ENCODE results near the gene PADI4.

Gene PADI4

GRCh38 chr1:17287130-17287776 lies 20.7 kb upstream of the PADI4 start:
- no peak for DNase-seq

DNA sequence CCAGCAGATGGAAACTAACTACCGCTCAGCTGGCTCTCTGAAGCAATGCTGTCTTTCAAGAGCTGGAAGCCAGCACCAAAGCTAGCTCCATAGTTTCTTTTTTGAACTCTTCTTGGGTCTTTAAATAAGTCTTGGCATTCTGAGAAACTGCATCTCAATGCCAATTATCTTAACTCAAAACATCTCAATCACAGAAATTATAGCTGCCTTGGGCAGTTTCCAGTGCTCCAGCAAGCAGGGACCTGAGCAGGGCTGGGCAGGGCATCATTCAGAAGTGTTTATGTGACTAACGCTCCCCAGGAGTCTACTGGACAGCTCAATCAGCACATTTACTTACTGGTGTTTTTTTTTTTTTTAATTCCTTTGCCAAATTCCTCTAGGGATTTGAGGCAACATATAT lies 18.3 kb upstream of the PADI4 start:
- DNase-seq: no peak

DNA sequence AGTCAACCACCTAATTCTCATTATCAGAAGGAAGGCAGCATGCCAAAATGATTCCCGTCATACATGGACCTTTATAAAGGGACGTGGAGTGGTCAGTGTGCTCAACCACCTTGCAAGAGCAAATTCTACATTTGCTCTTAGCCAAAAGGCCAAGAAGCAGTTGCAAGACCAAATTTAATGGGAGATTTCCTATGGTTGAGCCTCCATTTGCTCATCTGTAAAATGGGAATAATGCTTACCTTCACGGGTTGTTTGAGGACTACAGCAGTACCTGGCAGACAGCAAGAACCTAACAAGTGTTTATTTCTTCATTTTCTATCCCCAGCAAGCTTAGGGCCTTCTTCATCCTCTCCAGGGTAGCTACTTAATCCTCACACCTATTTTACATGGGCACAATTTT lies 17.4 kb upstream of the PADI4 start:
- no peak for DNase-seq

GRCh38 chr1:17292299-17293160 lies 15.5 kb upstream of the PADI4 start:
- no peak for DNase-seq

DNA sequence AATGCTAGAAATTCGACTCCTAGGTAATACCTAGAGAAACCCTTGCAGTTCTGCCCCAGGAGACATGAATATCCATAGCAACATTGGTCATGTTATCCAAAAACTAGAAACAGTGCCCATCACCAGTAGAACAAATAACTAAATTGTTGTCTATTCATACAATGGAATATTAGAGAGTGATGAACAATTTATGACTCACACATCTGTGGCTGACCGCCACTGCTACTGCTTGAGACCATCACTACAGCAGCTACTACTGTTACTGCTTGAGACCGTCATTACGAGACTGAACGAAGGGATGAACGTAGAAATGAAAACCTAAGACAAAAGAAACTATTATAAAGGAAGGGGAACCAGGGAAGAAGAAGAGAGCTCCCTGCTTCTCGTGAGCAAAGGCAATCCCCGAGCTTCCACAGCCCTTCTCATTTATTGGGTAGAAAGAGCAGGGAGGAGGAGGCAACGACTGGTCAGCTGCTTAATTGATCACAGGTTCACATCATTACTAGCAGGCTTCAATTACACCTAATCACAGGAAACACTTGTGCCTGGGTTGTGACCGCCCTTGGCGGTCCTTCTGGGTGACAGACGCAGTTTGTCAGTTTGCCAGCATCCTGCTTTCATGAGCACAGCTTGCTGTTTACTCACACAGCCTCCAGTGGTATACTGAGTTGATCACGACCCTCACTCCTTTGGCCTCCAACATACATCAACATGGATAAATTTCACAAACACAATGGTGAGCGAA lies 14.1 kb upstream of the PADI4 start:
- DNase-seq: no peak

GRCh38 chr1:17295292-17295691 lies 12.7 kb upstream of the PADI4 start:
- no peak for DNase-seq

DNA sequence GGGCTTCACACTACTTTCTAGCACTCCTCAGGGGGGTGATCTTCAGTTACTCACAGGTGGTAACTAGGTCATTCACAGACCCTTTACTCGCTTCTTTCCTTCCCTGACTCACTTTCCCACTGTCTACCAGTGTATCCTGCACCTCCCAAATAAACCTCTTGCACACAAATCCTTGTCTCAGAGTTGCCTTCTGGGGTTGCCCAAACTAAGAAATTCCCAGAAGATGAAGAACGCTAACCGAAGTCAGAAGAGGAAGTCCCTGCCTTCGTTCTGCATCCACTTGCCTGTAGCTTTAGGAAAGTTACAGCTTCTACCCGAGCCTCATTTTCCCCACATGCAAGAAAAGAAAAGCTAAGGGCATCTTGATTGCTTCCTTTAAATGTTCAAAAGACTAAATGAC lies 11.9 kb upstream of the PADI4 start:
- no peak for DNase-seq

GRCh38 chr1:17297991-17298390 lies 10.0 kb upstream of the PADI4 start:
- DNase-seq: no peak

- no peak for DNase-seq
These were observed 6.2 kb upstream of the PADI4 start for GRCh38 chr1:17301767-17302166.

DNA sequence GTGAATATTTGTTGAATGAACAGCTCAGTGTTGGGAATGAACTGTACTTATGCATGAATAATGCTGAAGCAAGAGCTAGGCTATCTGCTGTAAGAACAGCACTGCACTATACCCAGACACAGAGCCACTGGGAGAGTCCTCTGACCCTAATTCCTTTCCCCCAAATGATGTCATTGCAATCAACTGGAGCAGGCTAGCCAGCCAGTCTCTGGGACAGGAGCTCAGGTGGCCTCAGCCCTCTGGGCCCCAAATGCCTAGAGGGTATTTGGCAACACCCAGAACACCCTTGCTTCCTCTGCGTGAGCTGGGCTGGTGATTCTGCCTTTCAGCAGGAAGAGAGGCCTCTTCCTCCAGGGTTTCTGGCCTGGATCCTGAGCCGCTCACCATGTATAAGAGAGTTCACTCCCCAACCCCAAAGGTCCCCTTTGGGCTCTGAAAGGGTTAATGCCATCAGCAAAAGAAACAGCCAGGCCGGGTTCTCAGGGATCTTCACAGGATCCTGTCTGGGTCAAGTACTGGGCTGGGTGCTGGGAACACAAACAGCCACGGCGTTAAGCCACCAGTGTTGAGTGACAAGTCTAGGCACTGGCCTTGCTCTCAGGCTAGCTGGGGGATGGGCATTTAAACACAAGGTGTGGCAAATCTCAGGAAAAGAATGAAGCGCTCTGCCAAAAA lies 3.7 kb upstream of the PADI4 start:
- DNase-seq: no peak

DNA sequence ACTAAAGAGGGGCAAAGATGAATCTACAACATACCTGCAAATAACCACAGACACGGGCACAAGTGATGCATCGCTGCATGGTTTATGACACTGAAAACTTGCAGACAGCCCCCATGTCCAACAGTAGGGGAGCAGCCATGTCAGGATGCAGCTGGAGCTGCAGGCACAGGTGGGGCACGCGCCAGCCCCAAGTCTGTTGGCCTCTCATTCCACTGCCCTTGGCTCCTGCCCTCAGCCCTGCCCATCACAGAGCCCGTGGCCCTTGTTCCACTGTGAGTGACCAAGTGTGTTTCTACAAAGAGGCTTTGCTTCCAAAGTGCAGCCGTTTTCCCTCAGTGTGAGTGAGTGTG lies 3.2 kb upstream of the PADI4 start:
- no peak for DNase-seq

GRCh38 chr1:17305576-17306095 lies 2.4 kb upstream of the PADI4 start:
- DNase-seq: no peak

DNA sequence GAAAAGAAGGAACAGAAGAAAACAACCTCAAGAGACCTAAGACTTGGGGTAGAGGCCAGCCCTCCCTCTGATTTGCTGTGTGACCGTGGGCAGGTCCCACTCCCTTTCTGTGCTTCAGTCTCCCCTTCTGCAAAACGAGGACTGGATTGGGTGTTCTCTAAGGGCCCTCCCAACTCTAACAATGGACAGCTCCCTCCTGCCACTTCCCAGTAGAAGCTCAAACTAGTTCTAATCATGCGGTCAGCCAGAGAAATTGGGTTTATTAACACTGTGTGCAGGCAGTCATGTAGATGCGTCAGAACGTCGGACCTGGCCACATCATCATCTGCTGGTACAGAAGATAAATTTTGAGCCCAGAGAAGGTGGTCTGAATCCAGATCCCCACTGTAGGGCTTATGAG lies 1.6 kb upstream of the PADI4 start:
- no peak for DNase-seq

DNA sequence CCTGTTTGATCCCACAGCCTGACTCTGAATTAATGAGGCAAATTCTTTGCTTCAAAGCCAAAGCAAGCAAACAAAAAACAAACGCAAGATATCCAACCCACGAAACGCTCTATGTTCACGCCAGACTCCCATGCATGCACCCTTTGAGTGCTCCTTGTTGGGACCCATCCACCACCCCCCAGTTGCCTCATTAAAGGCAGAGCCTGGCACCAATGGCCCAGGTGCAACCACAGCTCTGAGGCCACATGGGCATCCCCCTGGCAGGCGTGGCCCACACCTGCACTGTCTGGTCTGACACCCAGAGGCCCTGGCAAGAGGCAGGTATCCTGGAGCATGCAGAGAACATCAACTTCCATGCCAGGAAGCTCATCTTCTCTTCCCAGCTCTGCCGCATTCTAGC lies 1.1 kb upstream of the PADI4 start:
- no peak for DNase-seq

GRCh38 chr1:17307329-17307728 lies 668 bp upstream of the PADI4 start:
- no peak for DNase-seq

GRCh38 chr1:17308593-17308992 lies 596 bp downstream of the PADI4 start:
- DNase-seq: no peak

DNA sequence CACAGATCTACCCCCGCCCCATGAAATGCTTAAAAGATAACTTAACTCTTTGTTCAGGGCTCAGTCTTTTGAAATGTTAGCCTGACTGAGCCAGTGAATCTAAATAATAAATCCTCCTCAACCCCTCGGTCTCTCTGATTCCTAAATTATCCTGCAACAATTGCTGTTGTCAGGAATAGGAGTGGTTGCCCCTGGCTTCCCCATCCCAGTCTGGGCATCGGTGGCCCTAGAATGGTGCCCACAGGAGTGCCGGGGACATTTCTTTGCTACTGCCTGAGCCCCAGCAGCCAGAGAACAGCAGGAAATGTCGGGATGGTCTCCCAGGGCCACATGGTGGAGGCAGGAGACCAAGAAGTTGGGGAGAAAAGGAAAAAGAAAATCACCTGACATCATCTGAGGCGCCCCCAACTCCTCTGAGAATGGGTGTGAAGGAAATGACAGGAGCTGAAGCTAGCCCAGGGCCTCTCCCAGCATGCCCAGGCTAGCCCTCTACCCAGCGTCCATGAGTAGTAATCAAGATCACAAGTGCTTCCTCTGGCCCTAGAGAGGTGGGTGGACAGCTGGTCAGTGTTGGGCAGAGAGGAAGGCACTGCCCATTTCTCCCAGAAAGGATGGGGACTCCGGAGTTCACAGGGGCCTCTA lies 1.6 kb downstream of the PADI4 start:
- DNase-seq: no peak

- DNase-seq: no peak
These were observed 2.2 kb downstream of the PADI4 start for GRCh38 chr1:17310068-17310640.

DNA sequence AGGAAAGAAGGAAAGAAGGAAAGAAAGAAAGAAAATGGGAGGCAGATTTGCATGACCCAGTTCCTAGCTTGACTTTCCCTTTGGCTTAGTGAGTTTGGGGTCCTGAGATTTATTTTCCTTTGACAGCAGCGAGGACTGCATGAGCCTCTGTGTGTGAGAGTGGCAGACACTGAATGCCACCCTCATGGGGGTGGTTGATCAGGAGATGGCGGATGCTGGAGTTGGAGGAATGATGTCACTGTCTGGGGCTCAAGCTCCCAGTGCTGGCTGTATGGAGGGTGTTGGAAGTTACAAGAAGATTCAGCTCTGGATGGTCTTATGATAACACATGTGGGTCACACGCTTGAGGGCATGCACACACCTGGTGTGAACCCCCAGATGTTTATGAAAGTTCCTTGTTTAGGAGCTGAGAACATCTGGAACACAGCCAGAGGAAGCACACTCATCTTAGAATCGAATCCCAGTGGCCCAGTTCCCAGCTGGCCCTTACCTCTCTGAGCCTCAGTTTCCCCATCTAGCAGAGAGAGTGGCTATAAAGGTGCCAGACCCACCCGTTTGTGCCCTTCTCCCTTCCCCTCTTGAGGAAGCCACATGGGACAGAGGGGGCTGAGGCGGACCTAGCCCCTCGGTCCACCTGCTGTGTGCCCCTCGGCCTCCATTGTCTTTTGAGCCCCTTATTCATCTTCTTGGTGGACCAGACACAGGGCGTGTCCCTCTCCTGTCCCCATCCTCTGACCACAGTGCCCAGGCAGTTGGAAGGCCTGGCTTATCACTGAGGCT lies 5.7 kb downstream of the PADI4 start:
- no peak for DNase-seq

GRCh38 chr1:17314491-17314971 lies 6.5 kb downstream of the PADI4 start:
- DNase-seq: no peak

DNA sequence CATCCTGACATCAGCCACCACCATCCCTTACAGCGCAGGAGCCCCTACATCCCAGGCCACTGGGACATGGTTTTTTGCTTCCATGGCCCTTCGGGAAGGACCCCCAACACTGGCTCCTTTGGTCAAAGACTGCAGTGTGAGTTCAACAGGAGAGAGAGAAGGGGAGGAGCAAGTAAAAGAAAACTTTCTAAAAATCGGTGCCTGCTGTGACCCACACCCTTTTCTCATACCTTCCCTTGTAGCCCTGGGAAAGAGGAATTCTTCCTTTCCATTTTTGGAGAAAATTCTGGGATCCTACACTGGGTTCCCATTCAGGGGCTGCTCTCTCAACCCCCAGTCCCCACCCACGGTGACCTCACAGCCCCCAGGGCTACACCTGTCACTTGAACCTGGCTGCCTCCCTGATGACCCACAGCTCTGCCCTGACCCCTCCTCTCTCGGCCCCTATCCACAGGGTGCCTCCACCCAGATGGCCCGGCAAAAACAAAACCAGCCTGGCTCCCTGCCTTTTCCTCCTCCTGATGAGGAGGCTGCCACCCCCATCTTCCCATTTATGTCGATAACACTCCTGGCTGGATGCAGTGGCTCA lies 7.6 kb downstream of the PADI4 start:
- no peak for DNase-seq
